ENCODE results near the gene MAPKAPK2.

MAPKAPK2 gene

DNA sequence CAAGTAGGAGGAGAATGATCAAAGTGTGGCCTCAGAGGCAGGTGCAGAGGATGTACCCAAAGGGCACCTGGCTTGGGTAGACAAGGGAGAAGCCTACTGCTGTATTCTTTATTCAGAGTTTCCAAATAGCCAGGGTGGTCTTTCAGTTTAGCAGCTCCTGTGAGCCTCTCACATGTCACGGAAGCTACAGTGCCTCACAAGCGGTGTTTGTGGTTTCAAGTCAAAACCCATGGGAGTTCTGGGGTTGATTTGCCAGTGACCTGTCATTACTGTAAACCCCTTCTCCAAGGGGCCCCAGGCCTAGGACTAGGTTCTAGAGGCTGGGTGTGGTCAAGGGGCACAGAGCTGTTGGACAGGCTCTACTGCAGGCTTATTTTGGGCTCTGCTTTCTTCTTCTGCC lies 97.7 kb downstream of the MAPKAPK2 start:
- in situ Hi-C loops (cut with HindIII; ENCODE audit: low sequenced_read_pairs) = no loop called here
- no peak overlapping the region for H3K4me3 ChIP-seq (ENCODE audit: low read depth, low read length)
- DNase-seq (ENCODE audit: low read depth, low spot score) = no peak
- TF ChIP-seq, protein P1, sequence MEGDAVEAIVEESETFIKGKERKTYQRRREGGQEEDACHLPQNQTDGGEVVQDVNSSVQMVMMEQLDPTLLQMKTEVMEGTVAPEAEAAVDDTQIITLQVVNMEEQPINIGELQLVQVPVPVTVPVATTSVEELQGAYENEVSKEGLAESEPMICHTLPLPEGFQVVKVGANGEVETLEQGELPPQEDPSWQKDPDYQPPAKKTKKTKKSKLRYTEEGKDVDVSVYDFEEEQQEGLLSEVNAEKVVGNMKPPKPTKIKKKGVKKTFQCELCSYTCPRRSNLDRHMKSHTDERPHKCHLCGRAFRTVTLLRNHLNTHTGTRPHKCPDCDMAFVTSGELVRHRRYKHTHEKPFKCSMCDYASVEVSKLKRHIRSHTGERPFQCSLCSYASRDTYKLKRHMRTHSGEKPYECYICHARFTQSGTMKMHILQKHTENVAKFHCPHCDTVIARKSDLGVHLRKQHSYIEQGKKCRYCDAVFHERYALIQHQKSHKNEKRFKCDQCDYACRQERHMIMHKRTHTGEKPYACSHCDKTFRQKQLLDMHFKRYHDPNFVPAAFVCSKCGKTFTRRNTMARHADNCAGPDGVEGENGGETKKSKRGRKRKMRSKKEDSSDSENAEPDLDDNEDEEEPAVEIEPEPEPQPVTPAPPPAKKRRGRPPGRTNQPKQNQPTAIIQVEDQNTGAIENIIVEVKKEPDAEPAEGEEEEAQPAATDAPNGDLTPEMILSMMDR (IDR thresholded peaks at IDR 0.05; ENCODE audit: low read depth, low read length) = no peak

DNA sequence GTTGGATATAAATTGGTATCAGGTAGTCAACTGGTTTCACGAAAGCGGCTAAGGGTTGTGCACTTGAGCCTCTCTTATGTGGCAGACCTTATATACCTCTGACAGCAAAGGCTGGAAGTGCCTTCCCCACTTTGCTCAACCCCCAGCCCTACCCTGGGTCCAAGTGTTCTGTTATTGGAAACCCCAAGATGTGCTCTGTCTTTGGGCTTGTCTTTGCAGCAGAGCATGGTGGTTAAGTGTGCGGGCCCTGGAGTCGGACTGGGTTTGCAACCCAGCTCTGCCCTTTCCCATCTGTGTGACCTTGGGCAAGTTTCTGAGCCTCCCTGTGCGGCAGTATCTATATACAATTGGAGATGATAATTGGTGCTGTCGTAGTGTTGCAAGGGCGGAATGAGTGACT lies 98.8 kb downstream of the MAPKAPK2 start:
- TF ChIP-seq, protein P1 (IDR thresholded peaks at IDR 0.05; ENCODE audit: low read depth, low read length) = no peak
- no peak overlapping the region for H3K4me3 ChIP-seq (ENCODE audit: low read depth, low read length)
- in situ Hi-C loops (cut with HindIII; ENCODE audit: low sequenced_read_pairs) = no loop called here
- no peak for DNase-seq (ENCODE audit: low read depth, low spot score)
